ENCODE results near the gene TNFSF4.
"Not testable (repeated sequence)": the region's sequence is repeated elsewhere in the genome, so short reads cannot be mapped to it uniquely, and the experiment has no call there.

Gene TNFSF4, protein sequence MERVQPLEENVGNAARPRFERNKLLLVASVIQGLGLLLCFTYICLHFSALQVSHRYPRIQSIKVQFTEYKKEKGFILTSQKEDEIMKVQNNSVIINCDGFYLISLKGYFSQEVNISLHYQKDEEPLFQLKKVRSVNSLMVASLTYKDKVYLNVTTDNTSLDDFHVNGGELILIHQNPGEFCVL

DNA sequence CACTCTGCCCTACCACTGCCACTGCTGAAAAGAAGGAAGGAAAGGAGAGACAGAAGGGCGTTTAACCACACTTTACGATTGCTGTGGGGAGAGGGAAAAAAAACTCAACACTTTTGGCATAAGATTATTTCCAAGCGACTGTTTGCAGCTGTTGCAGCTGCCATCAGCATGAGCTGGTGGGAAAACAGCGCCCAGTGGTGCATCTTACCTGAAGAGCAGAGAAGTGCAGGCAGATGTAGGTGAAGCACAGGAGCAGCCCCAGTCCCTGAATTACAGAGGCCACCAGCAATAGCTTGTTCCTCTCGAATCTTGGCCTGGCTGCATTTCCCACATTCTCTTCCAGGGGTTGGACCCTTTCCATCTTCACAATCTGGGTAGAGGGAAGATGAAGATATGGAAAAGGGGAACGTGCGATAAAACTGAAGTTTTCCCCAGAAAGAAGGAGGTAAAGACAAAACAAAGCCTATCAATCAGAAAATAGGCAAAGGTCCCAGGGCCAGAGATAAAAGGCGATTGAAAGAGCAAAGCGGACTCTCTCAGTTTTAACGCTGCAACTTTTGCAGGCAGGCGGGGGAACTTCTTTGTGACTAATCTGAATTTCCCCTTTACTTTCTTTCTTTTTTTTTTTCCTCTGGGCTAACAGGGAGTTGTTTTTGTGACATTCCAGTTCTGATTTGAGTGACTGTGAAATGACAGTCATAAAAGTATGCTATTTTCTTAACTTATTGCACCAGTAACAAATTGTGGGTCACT lies at the start of gene TNFSF4:
Gene TNFSF4 (minus strand): TSS at position 516 of the 753 bp plus-strand sequence. CDS start 155 bp downstream, at position 361.
- DNase-seq (ENCODE audit: low read depth): no peak

DNA sequence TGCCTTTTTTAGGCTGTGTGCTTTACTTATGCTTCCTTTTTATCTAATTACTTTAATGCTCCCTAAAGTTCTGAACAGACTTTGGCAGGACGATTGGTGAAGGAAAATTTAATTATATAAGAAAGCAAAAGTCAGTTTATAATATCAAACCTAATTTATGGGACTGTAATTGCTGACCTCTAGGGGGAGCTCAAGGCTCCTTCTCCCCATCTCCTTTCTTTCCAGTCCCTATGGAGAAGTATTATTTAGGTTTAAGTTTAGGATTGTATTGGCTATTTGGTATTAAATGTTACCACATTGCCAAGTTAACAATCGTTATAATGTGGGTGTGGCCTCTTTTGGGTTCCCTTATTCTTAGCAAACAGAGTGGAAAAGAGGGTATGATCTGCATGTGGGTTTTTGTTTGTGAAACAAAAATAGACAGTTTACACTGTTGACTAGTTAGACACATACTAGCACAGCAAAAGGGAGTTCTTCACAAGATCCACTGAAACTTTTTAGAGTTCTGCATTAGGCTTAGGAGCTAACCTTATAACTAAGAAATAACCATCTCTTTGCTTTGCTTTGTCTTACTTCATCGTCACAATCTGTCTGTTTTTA lies 48.2 kb upstream of the TNFSF4 start:
- no peak for DNase-seq (ENCODE audit: low read depth)

DNA sequence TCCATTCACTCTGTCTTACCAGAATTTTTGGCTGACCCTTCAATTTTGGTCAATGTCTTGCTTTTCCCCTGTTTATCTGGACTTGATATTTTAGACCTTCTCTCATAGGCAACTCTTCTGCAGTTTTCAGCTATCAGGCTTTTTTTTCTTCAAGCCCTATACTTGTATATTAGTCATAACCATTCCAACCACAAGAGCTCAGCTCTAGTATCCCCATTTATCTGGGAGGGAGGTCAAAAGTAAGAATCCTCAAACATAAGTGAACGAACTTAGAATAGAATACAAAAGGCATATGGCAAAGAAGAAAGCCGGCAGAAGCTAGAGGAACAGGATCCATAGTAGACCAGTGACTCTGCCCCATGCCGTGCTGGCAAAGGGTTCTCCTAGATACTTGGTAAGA lies 45.9 kb upstream of the TNFSF4 start:
- DNase-seq (ENCODE audit: low read depth): no peak

DNA sequence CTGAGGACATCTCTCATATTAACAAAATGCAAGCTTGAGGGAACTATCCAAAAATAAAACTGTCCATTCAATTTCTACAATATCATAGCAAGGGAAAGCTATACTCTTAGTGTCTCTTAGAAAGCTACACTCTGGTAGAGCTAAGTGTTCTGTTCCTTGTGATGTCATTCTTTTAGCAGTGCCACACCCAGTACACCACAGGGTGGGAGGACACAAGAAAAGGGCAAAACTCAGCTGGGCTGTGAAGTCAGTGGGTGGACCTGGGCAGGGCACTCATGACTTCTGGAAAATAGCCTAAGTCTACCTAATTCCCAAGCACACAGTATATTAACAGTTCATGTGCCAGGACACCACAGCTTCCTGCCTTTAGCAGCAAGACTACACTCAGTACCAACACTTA lies 42.2 kb upstream of the TNFSF4 start:
- DNase-seq (ENCODE audit: low read depth): no peak

DNA sequence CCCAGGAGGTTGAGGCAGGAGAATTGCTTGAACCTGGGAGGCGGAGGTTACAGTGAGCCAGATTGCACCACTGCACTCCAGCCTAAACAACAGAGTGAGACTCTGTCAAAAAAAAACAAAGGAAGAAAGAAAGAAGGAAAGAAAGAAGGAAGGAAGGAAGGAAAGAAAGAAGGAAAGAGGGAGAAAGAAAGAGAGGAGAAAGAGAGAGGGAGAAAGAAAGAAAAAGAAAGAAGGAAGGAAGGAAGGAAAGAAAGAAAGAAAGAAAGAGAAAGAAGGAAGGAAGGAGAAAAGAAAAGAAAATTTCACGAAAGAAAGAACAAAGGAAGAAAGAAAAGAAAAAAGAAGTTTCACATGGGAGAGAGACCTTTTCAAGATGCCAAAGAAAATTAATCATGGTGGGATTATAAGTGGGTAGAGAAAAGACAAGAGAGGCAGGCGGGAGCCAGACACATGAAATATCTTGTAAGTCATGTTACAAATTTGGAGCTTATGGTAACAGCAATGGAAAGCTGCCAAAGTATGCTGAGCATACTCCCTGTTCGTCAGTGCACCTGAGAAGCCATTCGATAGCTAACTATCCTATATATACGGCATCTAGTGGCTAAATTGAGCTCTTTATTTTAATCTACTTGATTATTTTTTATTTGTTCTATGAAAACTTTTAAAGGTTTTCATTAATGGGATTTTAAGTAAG lies 41.3 kb upstream of the TNFSF4 start:
- no peak for DNase-seq (ENCODE audit: low read depth)

DNA sequence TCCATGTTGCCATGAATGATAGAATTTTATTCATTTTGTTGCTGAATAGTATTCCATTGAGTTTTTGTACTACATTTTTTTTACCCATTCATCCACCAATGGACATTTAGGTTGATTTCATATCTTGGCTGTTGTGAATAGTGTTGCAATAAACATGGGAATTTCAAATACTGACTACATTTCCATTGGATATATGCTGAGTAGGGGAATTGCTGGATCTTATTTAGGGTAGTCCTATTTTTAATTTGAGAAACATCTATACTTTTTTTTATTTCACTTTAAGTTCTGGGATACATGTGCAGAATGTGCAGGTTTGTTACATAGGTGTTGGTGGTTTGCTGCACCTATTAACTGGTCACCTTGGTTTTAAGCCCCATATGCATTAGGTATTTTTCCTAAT lies 38.8 kb upstream of the TNFSF4 start:
- DNase-seq (ENCODE audit: low read depth): no peak

DNA sequence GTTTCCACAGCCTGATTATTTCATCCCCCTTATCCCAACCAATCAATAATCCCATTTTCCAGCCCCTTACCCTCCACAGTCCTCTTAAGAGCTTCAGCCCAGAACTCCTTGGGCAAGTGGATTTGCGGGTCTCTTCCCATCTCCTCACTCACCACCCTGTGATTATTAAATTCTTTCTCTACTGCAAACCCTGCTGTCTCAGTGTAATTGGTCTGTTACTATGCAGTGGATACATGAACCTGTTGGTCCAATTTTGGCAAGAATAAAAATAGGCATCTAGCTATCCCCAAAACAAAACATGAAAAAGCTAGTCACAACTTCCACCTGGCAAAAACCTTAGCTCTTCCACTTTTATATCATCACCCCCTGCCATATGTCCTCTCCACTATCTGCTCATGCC lies 36.2 kb upstream of the TNFSF4 start:
- DNase-seq (ENCODE audit: low read depth): no peak

DNA sequence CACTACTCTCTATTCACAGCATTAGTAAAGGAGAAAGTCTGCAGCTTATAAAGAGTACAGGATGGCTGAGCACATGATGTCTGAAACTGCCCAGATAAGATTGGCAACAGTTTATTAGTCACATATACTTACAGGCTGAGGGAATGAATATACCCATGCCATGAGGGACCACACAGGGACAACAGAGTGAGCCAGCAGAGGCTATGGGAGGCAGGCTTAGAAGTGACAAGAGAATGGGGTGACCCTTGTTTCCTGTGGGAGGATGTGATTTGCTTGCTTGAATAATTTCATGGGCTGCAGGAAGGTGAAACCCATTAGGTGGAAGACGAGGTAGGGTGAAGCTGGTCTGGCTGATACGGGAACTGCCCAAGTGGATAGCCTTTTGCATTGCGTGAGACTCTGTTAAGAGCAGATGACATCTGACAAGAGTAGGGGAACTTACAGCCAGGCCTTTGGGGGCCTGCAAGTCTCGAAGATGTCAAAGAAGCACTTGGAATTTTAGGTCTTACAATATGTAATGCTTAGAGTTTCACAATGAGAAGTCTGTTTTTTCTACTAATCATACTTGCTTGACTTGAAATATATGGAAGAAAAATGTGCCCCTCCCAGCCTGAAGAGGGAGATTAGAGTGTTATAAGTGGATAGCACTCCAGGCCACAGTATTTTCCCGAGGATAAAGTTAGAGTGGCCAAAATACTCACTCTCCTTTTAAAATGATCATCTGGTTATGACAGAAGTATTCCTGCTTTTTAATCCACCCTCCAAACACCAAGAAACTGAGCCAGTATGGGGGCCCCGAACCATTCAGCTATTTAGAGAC lies 34.6 kb upstream of the TNFSF4 start:
- no peak for DNase-seq (ENCODE audit: low read depth)

DNA sequence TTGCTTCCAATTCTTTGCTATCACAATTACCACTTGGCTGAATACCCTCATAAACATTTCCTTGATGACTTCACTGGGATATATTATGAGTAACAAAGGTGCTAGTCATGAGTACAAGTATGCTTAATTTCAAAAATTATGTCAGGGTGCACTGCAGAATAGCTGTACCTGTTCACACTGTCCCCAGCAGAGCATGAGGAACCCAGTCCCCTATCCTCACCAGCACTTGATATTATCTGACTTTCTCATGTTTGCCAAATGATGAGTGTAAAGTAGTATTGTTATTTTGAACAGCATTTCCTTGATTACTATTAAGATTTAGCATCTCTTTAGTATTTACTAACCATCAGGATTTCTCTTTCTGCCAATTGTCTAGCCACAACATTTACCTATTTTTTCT lies 33.5 kb upstream of the TNFSF4 start:
- DNase-seq (ENCODE audit: low read depth): no peak

DNA sequence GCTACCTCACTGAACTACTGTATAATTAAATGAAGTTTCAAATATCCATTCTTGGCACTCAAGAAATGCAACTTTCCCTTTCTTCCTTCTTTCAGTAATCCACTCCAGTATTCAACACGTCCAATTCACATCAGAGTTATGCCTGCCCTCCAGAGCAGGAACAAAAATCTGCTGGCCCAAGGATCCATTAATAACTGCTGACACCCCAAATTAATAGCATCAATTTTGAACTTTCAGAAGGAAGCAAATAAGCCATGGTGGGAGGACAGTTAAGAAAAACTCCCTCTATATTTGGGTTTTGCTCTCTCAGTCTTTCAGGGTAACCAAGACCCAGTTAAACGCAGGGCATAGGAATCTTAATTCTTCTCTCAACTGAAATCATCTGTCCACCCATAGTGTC lies 31.9 kb upstream of the TNFSF4 start:
- no peak for DNase-seq (ENCODE audit: low read depth)

DNA sequence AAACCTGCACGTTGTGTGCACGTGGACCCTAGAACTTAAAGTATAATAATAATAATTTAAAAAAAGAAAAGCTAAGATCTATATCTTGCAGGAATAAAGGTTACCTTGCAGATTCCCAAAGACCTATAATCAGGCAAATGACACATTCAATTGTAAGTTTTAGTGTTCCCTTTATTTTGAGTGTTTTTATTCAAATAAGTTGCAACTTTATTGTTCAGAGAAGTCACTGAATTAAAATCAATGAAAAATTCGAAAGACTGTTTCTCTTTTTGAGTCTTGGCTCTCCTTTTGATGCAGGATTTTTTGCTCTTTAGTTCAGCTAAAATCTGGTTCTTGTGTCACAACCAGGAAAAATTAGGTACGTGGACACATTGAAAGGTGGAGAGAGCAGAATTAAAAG lies 27.8 kb upstream of the TNFSF4 start:
- no peak for DNase-seq (ENCODE audit: low read depth)

DNA sequence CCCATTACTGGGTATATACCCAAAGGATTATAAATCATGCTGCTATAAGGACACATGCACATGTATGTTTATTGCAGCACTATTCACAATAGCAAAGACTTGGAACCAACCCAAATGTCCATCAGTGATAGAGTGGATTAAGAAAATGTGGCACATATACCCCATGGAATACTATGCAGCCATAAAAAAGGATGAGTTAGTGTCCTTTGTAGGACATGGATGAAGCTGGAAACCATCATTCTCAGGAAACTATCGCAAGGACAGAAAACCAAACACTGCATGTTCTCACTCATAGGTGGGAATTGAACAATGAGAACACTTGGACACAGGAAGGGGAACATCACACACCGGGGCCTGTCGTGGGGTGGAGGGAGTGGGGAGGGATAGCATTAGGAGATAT lies 27.3 kb upstream of the TNFSF4 start:
- DNase-seq (ENCODE audit: low read depth): not testable (repeated sequence)

DNA sequence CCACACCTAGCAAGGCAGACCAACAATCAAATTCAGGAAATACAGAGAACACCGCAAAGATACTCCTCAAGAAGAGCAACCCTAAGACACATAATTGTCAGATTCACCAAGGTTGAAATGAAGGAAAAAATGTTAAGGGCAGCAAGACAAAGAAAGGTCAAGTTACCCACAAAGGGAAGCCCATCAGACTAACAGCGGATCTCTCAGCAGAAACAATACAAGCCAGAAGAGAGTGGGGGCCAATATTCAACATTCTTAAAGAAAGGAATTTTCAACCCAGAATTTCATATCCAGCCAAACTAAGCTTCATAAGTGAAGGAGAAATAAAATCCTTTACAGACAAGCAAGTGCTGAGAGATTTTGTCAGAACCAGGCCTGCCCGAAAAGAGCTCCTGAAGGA lies 21.9 kb upstream of the TNFSF4 start:
- not testable (repeated sequence) for DNase-seq (ENCODE audit: low read depth)

DNA sequence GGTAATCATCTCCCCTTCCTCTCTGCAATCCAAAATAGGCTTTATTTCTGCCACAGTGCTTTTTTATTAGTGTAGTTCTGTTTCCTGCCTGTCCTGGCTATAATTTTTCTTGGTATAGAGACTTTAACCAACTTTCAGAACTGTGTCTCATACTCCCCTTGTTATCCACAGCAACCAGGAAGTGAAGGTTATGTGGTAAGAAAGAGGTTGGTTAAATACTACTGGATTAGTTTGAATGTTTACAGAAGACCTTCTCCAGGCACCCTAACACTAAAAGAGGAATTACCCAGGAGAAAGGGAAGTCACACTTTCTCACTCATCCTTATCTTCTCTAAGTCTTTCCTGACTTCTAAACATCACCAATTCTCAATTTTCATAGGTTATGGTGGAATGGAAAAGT lies 17.8 kb upstream of the TNFSF4 start:
- no peak for DNase-seq (ENCODE audit: low read depth)

DNA sequence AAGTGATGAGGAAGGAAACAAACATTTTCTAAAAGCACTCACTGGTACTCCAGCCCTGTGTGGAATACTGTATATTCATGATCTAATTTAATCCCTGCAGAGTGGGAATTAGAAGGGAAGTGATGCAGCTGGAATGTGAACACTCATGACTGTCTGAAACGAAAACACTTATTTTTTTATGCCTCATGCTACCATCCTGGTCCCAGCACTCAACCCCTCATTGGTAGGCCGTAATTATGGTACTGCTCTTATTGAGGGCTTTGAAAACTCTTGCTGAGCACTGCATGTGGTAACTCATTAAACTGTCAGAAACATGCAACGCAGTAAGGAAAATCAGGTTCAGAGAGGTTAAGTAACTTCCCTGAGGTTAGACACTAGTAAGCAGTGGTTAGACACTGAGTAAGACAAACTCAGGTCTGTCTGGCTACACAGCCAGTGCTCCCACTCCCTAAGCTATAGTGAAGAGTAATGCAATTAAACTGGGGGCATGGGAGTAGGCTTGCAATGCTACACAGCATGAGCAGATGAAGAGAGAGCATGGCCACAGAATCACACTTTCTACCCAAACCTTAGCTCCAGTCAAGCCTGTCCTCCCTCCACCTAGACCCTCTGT lies 17.3 kb upstream of the TNFSF4 start:
- no peak for DNase-seq (ENCODE audit: low read depth)

DNA sequence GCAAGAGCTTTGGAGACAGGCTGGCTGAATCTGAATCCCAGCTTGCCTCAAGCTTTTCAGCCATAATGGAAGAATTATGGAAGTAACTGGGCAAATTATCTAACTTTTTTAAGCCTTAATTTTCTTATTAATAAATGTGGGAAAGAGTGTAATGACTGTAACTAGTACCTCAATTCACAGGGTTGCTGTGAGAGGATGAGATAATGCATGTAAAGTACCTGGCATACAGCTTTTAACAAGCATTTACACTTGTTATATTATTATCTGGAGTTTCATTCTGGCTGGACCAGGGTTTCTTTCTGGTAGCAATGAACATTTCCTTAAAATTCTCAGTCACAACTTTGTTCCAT lies 15.9 kb upstream of the TNFSF4 start:
- DNase-seq (ENCODE audit: low read depth): no peak

DNA sequence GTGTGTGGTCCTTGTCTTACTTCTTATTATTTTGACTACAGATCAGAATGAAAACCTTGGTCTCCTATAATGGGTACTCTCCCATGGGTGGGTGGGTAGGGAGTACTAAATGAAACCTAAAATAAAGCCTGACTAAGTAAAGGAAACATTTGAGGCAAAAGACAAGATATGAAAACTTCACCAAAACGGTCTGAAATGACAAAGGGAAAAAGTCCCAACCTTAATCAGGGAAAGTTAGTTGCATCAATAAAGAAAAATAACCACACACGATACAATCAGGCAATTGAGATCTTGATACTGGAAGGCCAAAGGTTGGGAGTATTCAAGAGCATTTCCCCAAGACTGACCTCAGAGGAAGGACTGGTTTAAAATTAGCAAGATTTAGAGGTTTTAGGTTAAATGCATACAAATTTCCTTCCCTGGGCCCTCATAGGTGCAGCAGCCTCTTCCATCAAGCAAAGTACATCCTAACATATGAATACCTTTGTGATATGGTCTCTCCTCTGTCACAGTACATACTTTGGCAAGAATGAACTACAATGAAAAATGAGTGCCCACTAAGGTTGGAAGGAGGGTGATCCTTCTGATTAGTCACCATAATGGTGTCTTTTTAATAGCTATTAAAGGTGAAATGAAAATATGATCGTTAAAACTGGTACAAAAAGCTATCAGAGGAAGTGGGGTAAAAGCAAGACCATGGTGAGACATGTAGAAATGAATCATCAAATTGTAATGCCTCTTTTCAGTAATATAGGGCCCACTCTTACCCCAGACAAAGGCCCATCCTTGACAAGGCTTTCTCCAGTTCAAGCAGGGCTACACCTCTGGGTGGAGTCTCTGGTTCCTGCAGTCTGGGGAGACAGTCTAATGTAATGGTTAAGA lies 15.3 kb upstream of the TNFSF4 start:
- DNase-seq (ENCODE audit: low read depth): no peak

DNA sequence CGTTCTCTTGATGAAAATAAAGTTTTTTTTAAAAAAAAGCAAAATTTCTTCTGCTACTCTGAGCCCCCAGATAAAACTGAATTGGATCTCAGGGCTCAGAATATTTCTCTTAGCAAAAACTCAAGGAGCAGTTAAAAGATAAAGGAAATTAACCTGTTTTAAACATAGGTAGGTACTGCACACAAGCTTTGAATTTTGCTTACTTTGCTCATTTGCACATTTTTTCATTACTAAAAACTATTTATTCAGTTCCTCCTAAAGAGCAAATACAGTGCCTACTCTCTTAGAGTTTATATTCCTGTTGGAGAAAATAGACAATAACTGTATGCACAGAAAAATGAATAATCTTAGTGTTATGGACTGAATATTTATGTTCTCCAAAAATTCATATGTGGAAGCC lies 13.0 kb upstream of the TNFSF4 start:
- no peak for DNase-seq (ENCODE audit: low read depth)

DNA sequence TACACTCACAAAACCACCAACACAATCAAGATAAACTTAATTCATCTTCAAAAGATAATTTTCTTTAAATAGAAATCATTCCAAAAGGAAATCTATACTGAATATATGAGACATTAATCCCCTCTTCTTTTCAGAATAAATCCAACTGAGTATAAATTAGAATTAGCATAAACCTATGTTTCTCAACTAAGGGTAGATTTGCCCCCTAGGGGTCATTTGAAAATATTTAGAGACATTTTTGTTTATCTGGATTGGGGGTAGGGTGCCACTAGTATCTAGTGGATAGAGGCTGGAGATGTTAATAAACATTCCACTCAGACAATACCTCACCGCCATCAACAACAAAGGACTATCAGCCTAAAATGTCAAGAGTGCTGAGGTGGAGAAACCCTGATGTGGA lies 6.5 kb upstream of the TNFSF4 start:
- no peak for DNase-seq (ENCODE audit: low read depth)

DNA sequence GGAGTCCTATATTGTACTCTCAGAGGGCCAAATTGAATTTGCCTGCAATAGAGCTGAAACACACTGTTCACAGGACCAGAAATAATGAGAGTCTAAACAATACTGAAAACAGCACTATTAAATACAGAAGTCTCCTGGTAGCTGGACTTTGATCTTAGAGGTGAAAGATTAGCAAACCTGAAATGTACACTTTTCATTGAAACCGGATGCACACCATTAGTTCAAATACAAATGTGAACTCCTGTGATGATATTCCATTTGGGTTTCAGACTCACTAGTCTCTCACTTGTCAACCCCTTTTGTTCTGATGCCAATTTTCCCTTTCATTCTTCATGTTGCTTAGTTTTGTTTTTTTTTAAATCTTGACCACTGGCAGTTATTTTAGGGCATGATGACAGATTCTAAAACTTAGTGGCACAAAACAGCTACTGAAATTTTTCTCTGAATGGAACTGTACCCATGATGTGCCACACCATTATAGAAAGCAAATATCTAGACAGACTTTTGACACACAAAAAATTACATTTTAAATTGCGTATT lies 5.9 kb upstream of the TNFSF4 start:
- DNase-seq (ENCODE audit: low read depth): no peak
